Measurements from ENCODE around the gene PRICKLE4.

DNA sequence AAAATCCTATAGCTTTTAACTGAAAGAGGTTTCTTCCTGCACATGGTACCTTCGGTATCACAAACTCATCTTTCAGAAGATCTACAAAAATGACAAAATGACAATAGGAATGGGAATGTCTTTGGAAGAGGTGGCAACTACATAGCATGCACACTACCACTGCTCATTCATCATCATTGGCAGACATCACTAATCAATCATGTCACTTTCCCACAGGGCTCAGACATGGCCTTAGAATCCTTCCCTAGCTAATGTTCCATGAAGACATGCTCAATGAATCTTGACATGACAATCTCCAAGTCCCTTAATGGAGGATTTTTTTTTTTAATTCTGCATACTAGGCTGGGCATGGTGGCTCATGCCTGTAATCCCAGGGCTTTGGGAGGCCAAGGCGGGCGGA, 30.2 kb upstream of the PRICKLE4 start:
- TF ChIP-seq, protein P1, sequence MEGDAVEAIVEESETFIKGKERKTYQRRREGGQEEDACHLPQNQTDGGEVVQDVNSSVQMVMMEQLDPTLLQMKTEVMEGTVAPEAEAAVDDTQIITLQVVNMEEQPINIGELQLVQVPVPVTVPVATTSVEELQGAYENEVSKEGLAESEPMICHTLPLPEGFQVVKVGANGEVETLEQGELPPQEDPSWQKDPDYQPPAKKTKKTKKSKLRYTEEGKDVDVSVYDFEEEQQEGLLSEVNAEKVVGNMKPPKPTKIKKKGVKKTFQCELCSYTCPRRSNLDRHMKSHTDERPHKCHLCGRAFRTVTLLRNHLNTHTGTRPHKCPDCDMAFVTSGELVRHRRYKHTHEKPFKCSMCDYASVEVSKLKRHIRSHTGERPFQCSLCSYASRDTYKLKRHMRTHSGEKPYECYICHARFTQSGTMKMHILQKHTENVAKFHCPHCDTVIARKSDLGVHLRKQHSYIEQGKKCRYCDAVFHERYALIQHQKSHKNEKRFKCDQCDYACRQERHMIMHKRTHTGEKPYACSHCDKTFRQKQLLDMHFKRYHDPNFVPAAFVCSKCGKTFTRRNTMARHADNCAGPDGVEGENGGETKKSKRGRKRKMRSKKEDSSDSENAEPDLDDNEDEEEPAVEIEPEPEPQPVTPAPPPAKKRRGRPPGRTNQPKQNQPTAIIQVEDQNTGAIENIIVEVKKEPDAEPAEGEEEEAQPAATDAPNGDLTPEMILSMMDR (IDR thresholded peaks at IDR 0.05; ENCODE audit: low read length), result no peak
- TF ChIP-seq EZH2phosphoT487 (IDR thresholded peaks at IDR 0.05; ENCODE audit: low read length) (no peak), EZH2 (optimal IDR thresholded peaks at IDR 0.05; ENCODE audit: low read depth, low read length) (no peak)
